Colonic mucosa (tissue), 4 donors: Measurements from ENCODE around the gene SHROOM1. TPM values are rescaled to one million over a fixed set of nuclear protein-coding genes. Genes with fewer than 3 reads are reported as not detected.

ENCODE experiments used
- DNase-seq: peaks from one replicate; pipeline ENCODE4 v3.0.0-alpha.2; 2020
- H3K27ac ChIP-seq: fragments of 200-600 bp; one replicate; pipeline ENCODE4 v1.8.0; 2021
- H3K27me3 ChIP-seq: fragments of 200-600 bp; one replicate; pipeline ENCODE4 v1.8.0; 2021
- H3K36me3 ChIP-seq: fragments of 200-600 bp; one replicate; pipeline ENCODE4 v1.8.0; 2021
- H3K4me1 ChIP-seq: fragments of 200-600 bp; one replicate; pipeline ENCODE4 v1.8.0; 2021; ENCODE audit warnings: mild to moderate bottlenecking
- H3K4me3 ChIP-seq: fragments of 200-600 bp; one replicate; pipeline ENCODE4 v1.8.0; 2021
- H3K9ac ChIP-seq, 2 donors: one replicate each; pipeline ENCODE4 v1.7.0; 2013; ENCODE audit warnings: control low read depth in 2 of 2, low read depth in 2 of 2, low read length in 2 of 2
- H3K9me3 ChIP-seq: fragments of 200-600 bp; one replicate; pipeline ENCODE4 v1.8.0; 2021
- CTCF ChIP-seq: fragments of 200-600 bp; IDR thresholded peaks from one replicate; pipeline ENCODE4 v1.8.0; 2022; ENCODE audit warnings: antibody characterized with exemption, mild to moderate bottlenecking
- intact Hi-C: fragments of 100-400 bp; cut with DNase I; formaldehyde crosslinking; loops from one replicate; pipeline ENCODE4 v1.14.1; 2022
- total RNA-seq, 2 donors: library from RNA; stranded (reverse); fragmentation: NEBNext Ultra II Directional in 1 of 2; extraction: Animal tissue kit (Norgen Biotek cat#: 25700) in 1 of 2; gene quantifications; one replicate each; pipeline ENCODE4 v1.2.1, GENCODE V29; 2021
- donor health status: healthy.
- donor health status: DM: no; HTN: no; CAD: no.
- donor health status: DM: no; HTN: no; CAD: no.

Gene SHROOM1, protein sequence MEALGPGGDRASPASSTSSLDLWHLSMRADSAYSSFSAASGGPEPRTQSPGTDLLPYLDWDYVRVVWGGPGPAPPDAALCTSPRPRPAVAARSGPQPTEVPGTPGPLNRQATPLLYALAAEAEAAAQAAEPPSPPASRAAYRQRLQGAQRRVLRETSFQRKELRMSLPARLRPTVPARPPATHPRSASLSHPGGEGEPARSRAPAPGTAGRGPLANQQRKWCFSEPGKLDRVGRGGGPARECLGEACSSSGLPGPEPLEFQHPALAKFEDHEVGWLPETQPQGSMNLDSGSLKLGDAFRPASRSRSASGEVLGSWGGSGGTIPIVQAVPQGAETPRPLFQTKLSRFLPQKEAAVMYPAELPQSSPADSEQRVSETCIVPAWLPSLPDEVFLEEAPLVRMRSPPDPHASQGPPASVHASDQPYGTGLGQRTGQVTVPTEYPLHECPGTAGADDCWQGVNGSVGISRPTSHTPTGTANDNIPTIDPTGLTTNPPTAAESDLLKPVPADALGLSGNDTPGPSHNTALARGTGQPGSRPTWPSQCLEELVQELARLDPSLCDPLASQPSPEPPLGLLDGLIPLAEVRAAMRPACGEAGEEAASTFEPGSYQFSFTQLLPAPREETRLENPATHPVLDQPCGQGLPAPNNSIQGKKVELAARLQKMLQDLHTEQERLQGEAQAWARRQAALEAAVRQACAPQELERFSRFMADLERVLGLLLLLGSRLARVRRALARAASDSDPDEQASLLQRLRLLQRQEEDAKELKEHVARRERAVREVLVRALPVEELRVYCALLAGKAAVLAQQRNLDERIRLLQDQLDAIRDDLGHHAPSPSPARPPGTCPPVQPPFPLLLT
- total RNA-seq: 10 to 100 TPM; 36.9 to 64.1 TPM

- Histone ChIP-seq H3K4me1 (no peaks in the 10 kb centered on the region), H3K36me3 (no peaks in the 10 kb centered on the region), H3K27ac (peak within 1 kb of the TSS; percentile 96), H3K9ac (peak within 1 kb of the TSS; percentile 93 to 97), H3K4me3 (peak within 1 kb of the TSS; percentile 85), H3K27me3 (no peaks in the 10 kb centered on the region), H3K9me3 (no peaks in the 10 kb centered on the region)
- TF ChIP-seq CTCF: no peak
- DNase-seq: peak; percentile 78
- intact Hi-C loops: loop anchor here (5.0 kb wide), 2 partner anchors 37 to 52 kb away; partner anchors contain the start of genes GDF9 and UQCRQ
Observed at GRCh38 chr5:132830436-132831094, at the start of gene SHROOM1. TSS of gene SHROOM1 (minus strand) at chr5:132830647. CDS start at chr5:132826140, 4,507 bp downstream.

- no peak overlapping the region for H3K27ac ChIP-seq
- H3K9me3 ChIP-seq: no peaks in the 10 kb centered on the region
- no peak overlapping the region for H3K9ac ChIP-seq
- no peak overlapping the region for H3K4me3 ChIP-seq
- TF ChIP-seq CTCF: no peak
- no peaks in the 10 kb centered on the region for H3K27me3 ChIP-seq
- intact Hi-C loops: no loop called here
- DNase-seq: peak; percentile 70
- H3K36me3 ChIP-seq: no peaks in the 10 kb centered on the region
- H3K4me1 ChIP-seq: no peaks in the 10 kb centered on the region
Observed at GRCh38 chr5:132877938-132878337, 47.5 kb upstream of the SHROOM1 start.

DNA sequence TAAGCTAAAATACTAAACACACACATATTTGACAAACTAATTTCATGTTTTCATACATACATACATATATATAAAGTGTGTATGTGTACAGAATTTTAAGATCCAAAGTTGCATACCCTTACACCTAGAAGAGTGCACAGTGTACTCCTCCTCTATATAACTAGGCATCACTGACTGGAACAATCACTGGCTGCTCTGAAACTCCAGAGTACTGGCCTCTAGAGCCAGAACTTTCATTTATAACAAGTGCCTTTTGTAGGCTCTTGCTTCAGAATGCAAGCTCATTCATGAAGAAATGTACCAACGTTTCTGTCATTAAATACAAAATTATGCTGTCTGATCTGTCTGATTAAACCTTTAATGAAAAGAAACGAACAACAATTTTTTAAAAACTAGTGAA lies 47.0 kb upstream of the SHROOM1 start:
- DNase-seq: no peak
- TF ChIP-seq CTCF: no peak
- intact Hi-C loops: no loop called here
- no peaks in the 10 kb centered on the region for H3K27me3 ChIP-seq
- H3K36me3 ChIP-seq: no peaks in the 10 kb centered on the region
- no peak overlapping the region for H3K9ac ChIP-seq
- no peaks in the 10 kb centered on the region for H3K9me3 ChIP-seq
- H3K4me1 ChIP-seq: no peaks in the 10 kb centered on the region
- H3K27ac ChIP-seq: no peak overlapping the region
- no peak overlapping the region for H3K4me3 ChIP-seq

DNA sequence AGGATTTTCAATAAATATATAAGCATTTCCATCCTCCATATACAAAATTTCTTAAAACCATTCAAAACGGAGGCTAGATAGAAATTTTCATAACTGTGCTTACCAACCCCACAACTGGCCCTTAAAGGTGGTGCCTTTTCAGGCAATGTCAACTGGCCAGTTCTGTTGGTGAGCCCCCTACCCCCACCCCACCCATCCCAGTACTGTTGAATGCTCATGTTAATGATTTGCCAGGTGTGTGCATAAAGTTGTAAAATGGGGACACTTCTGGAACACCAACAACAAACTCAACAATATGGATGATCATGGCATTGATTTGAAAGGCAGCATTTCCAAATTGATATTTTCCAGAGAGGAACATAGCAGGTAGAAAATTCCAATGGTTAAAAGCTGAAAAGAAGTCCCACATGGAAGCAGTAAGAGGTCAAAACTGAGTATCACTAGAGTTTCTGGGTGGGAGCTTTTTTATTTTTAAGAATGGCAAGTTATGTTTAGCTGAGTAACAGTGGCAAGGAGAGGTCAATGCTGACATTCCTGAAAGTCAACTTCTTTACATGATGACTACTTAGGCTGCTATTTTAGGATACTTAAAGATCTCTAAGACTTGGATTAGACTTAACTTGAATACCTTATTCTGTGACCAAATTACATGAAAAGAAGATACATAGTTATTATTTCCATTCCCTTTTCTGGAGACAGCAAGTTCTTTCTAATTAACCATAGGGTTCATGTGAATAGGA lies 45.7 kb upstream of the SHROOM1 start:
- no peak for TF ChIP-seq CTCF
- H3K9me3 ChIP-seq: no peaks in the 10 kb centered on the region
- intact Hi-C loops: no loop called here

GRCh38 chr5:132873930-132874271 lies 43.5 kb upstream of the SHROOM1 start:
- H3K4me1 ChIP-seq: no peaks in the 10 kb centered on the region
- H3K36me3 ChIP-seq: no peaks in the 10 kb centered on the region
- H3K4me3 ChIP-seq: no peak overlapping the region
- H3K27ac ChIP-seq: peak overlapping the region; percentile 51
- H3K9me3 ChIP-seq: no peaks in the 10 kb centered on the region
- no peak for TF ChIP-seq CTCF
- H3K9ac ChIP-seq: no peak overlapping the region
- intact Hi-C loops: no loop called here
- no peak for DNase-seq
- no peaks in the 10 kb centered on the region for H3K27me3 ChIP-seq

More for the DNA sequence above, 45.7 kb upstream of the SHROOM1 start:
- Histone ChIP-seq H3K9ac (no peak overlapping the region), H3K36me3 (no peaks in the 10 kb centered on the region), H3K4me1 (no peaks in the 10 kb centered on the region), H3K4me3 (no peak overlapping the region), H3K27ac (no peak overlapping the region), H3K27me3 (no peaks in the 10 kb centered on the region)
- DNase-seq: no peak
